H1 (cell line): ENCODE results near the gene COL28A1. TPM values are rescaled to one million over a fixed set of nuclear protein-coding genes. Genes with fewer than 3 reads are reported as not detected.

Experiments
- CTCF ChIA-PET: fragments of 300-600 bp; sonication (Branson Sonifier 250); formaldehyde crosslinking; loops from one replicate; lab custom pipeline; 2021; ENCODE audit not compliant: partially characterized antibody; lab: Charles Lee
- POLR2A ChIA-PET: fragments of 300-600 bp; sonication (Branson Sonifier 250); formaldehyde crosslinking; loops from one replicate; lab custom pipeline; 2021; ENCODE audit warnings: inconsistent platforms; ENCODE audit not compliant: partially characterized antibody; lab: Charles Lee
- DNase-seq, 2 experiments: peaks; one replicate each; pipeline versions ENCODE4 v3.0.0 to v3.0.0-alpha.2; 2010 to 2022; ENCODE audit warnings: low spot score in 2 of 2, low read depth in 1 of 2, mixed read lengths in 1 of 2
- FAIRE-seq: peaks from 2 replicates; lab custom pipeline; 2011; peaks lifted over from hg19 to GRCh38; lab: Jason Lieb, UNC
- H2AFZ ChIP-seq: 2 replicates; pipeline ENCODE4 v1.8.1; 2012; ENCODE audit warnings: low read length, inconsistent platforms
- H2AK5ac ChIP-seq: 2 replicates; pipeline ENCODE4 v1.6.1; 2013; ENCODE audit warnings: low read depth, low read length
- H2BK120ac ChIP-seq: replicated peaks from 2 replicates; pipeline ENCODE3; 2013; ENCODE audit warnings: low read depth, low read length, inconsistent platforms
- H2BK12ac ChIP-seq: 2 replicates; pipeline ENCODE4 v1.6.1; 2013; ENCODE audit warnings: low read depth, low read length
- H2BK15ac ChIP-seq: 2 replicates; pipeline ENCODE4 v1.6.1; 2013; ENCODE audit warnings: low read length
- H2BK20ac ChIP-seq: 2 replicates; pipeline ENCODE4 v1.6.1; 2013; ENCODE audit warnings: low read length
- H2BK5ac ChIP-seq: 2 replicates; pipeline ENCODE4 v1.6.1; 2013; ENCODE audit warnings: low read depth, low read length
- H3K14ac ChIP-seq: 2 replicates; pipeline ENCODE4 v1.6.1; 2013; ENCODE audit warnings: inconsistent platforms; ENCODE audit not compliant: insufficient read length
- H3K18ac ChIP-seq: 2 replicates; pipeline ENCODE4 v1.6.1; 2013; ENCODE audit warnings: low read length; ENCODE audit errors: extremely low read depth
- H3K23ac ChIP-seq: 2 replicates; pipeline ENCODE4 v1.6.1; 2013; ENCODE audit warnings: inconsistent platforms; ENCODE audit not compliant: insufficient read length
- H3K23me2 ChIP-seq: 2 replicates; pipeline ENCODE4 v1.6.1; 2013; ENCODE audit warnings: low read depth, low read length
- H3K27ac ChIP-seq: 2 replicates; pipeline ENCODE4 v1.6.1; 2011; ENCODE audit warnings: low read depth, low read length, inconsistent platforms
- H3K27me3 ChIP-seq, 4 experiments: replicated peaks in 1 of 4; 1 replicate in 1 of 4; 2 replicates in 3 of 4; pipeline versions ENCODE4 v1.6.1 to v1.8.1; 2011 to 2013; ENCODE audit warnings: low read length in 3 of 4, mild to moderate bottlenecking in 3 of 4, inconsistent platforms in 2 of 4, mixed read lengths in 2 of 4, moderate library complexity in 1 of 4; ENCODE audit not compliant: control insufficient read depth in 3 of 4, insufficient read depth in 3 of 4; ENCODE audit errors: extremely low read depth in 1 of 4
- H3K36me3 ChIP-seq, 4 experiments: 2 replicates each; pipeline versions ENCODE4 v1.6.1 to v1.8.1; 2011 to 2013; ENCODE audit warnings: mild to moderate bottlenecking in 4 of 4, low read length in 3 of 4, moderate library complexity in 2 of 4, control low read depth in 1 of 4, inconsistent platforms in 1 of 4; ENCODE audit not compliant: insufficient read depth in 4 of 4, control insufficient read depth in 2 of 4
- H3K4ac ChIP-seq: replicated peaks from 2 replicates; pipeline ENCODE3; 2013; ENCODE audit warnings: low read length, low read depth, mixed read lengths, inconsistent platforms; ENCODE audit not compliant: insufficient read length
- H3K4me1 ChIP-seq, 4 experiments: replicated peaks in 1 of 4; 1 replicate in 1 of 4; 2 replicates in 3 of 4; pipeline versions ENCODE4 v1.6.1 to v1.8.1; 2011 to 2013; ENCODE audit warnings: low read length in 3 of 4, inconsistent platforms in 2 of 4, mixed read lengths in 1 of 4; ENCODE audit not compliant: insufficient read depth in 4 of 4, control insufficient read depth in 3 of 4
- H3K4me2 ChIP-seq, 2 experiments: 2 replicates each; pipeline versions ENCODE4 v1.6.1 to v1.8.1; 2011 to 2013; ENCODE audit warnings: low read depth in 2 of 2, low read length in 2 of 2, control low read depth in 1 of 2, inconsistent platforms in 1 of 2, mild to moderate bottlenecking in 1 of 2; ENCODE audit not compliant: insufficient read depth in 1 of 2
- H3K4me3 ChIP-seq, 4 experiments: fragments of 200-600, 300-600 bp in 1 of 4; sonication (generic), shearing (Covaris generic), sonication (Bioruptor Twin) in 1 of 4; 2 replicates each; pipeline versions ENCODE4 v1.5.1 to v1.8.1; 2011 to 2016; ENCODE audit warnings: low read length in 4 of 4, low read depth in 3 of 4, control low read depth in 2 of 4, inconsistent platforms in 2 of 4, mild to moderate bottlenecking in 2 of 4, mixed read lengths in 1 of 4, moderate library complexity in 1 of 4; ENCODE audit not compliant: insufficient read depth in 2 of 4; ENCODE audit errors: extremely low read depth in 1 of 4
- H3K56ac ChIP-seq: replicated peaks from 2 replicates; pipeline ENCODE3; 2013; ENCODE audit warnings: low read depth, mild to moderate bottlenecking, mixed read lengths, low read length, inconsistent platforms; ENCODE audit not compliant: insufficient read length
- H3K79me1 ChIP-seq: 2 replicates; pipeline ENCODE4 v1.6.1; 2013; ENCODE audit warnings: low read depth, low read length, control low read depth
- H3K79me2 ChIP-seq, 2 experiments: 2 replicates each; pipeline versions ENCODE4 v1.6.1 to v1.8.1; 2012 to 2013; ENCODE audit warnings: low read length in 2 of 2, mild to moderate bottlenecking in 2 of 2, inconsistent platforms in 1 of 2; ENCODE audit not compliant: insufficient read depth in 2 of 2, control insufficient read depth in 1 of 2
- H3K9ac ChIP-seq, 4 experiments: replicated peaks in 1 of 4; 1 replicate in 1 of 4; 2 replicates in 3 of 4; pipeline versions ENCODE4 v1.6.1 to v1.8.1; 2011 to 2013; ENCODE audit warnings: low read depth in 3 of 4, low read length in 3 of 4, control low read depth in 2 of 4, mild to moderate bottlenecking in 2 of 4, moderate library complexity in 2 of 4, inconsistent platforms in 1 of 4; ENCODE audit errors: extremely low read depth in 1 of 4
- H3K9me3 ChIP-seq, 2 experiments: 2 replicates each; pipeline versions ENCODE4 v1.6.1 to v1.8.1; 2012 to 2013; ENCODE audit warnings: mild to moderate bottlenecking in 2 of 2, moderate library complexity in 2 of 2, control low read depth in 1 of 2, inconsistent platforms in 1 of 2, low read depth in 1 of 2, low read length in 1 of 2, mixed read lengths in 1 of 2; ENCODE audit not compliant: insufficient read depth in 2 of 2
- H4K20me1 ChIP-seq, 2 experiments: replicated peaks in 1 of 2; 2 replicates each; pipeline versions ENCODE3 to v1.8.1; 2011 to 2013; ENCODE audit warnings: inconsistent platforms in 2 of 2, low read length in 2 of 2, mild to moderate bottlenecking in 1 of 2; ENCODE audit not compliant: insufficient read depth in 2 of 2, control insufficient read depth in 1 of 2
- H4K5ac ChIP-seq: 2 replicates; pipeline ENCODE4 v1.6.1; 2013; ENCODE audit warnings: low read length, low read depth, mixed read lengths, inconsistent platforms; ENCODE audit not compliant: insufficient read length
- H4K8ac ChIP-seq: 2 replicates; pipeline ENCODE4 v1.8.0; 2013; ENCODE audit warnings: mild to moderate bottlenecking, moderate library complexity, low read length, inconsistent platforms; ENCODE audit not compliant: insufficient read depth; ENCODE audit errors: extremely low read depth
- H4K91ac ChIP-seq: replicated peaks from 2 replicates; pipeline ENCODE3; 2013; ENCODE audit warnings: low read length, mixed read lengths, inconsistent platforms; ENCODE audit not compliant: insufficient read length
- CHD1 ChIP-seq: IDR thresholded peaks from 2 replicates; pipeline ENCODE4 v1.6.1; 2012; ENCODE audit warnings: low read depth, low read length, improper control_type of control experiment
- HDAC6 ChIP-seq: IDR thresholded peaks from one replicate; pipeline ENCODE4 v1.7.1; 2012; ENCODE audit warnings: low read depth, mild to moderate bottlenecking, inconsistent platforms, low read length, moderate library complexity
- NANOG ChIP-seq: IDR thresholded peaks from 2 replicates; pipeline ENCODE4 v1.6.1; 2011; ENCODE audit warnings: low read length, low read depth, mild to moderate bottlenecking, inconsistent platforms; ENCODE audit not compliant: insufficient read depth, poor library complexity, severe bottlenecking
- PHF8 ChIP-seq: fragments of 200-600 bp; sonication (generic); conservative IDR thresholded peaks from 2 replicates; pipeline ENCODE4 v1.7.1; 2012; ENCODE audit warnings: low read depth, mild to moderate bottlenecking, inconsistent platforms, low read length, moderate library complexity
- POU5F1 ChIP-seq: IDR thresholded peaks from 2 replicates; pipeline ENCODE4 v1.6.1; 2011; ENCODE audit warnings: low read depth, mild to moderate bottlenecking, low read length, moderate library complexity
- SIN3A ChIP-seq, 2 experiments: IDR thresholded peaks in 1 of 2; conservative IDR thresholded peaks in 1 of 2; 2 replicates each; pipeline ENCODE4 v1.6.1; 2011 to 2012; ENCODE audit warnings: low read length in 2 of 2, improper control_type of control experiment in 1 of 2, low read depth in 1 of 2, mild to moderate bottlenecking in 1 of 2
- SIX5 ChIP-seq: IDR thresholded peaks from 2 replicates; pipeline ENCODE4 v1.6.1; 2011; ENCODE audit warnings: mild to moderate bottlenecking, low read depth, low read length
- SUZ12 ChIP-seq: fragments of 200-600 bp; sonication (generic); IDR thresholded peaks from 2 replicates; pipeline ENCODE4 v1.6.1; 2012; ENCODE audit warnings: mild to moderate bottlenecking, inconsistent platforms, low read length, moderate library complexity, mixed read lengths
- WGBS, 2 experiments: shearing (Covaris generic) in 1 of 2; methylation state at CpG; one replicate each; pipeline versions ENCODE4 v1.1.6 to v1.1.7; 2013 to 2015; ENCODE audit warnings: low lambda C conversion rate in 2 of 2, mixed read lengths in 2 of 2, inconsistent platforms in 1 of 2, low coverage in 1 of 2, missing lambda C conversion rate in 1 of 2; ENCODE audit not compliant: insufficient replicate concordance in 2 of 2, insufficient coverage in 1 of 2, insufficient read length in 1 of 2; ENCODE audit errors: extremely low coverage in 1 of 2, missing lambda C conversion rate in 1 of 2; 5-methylcytosine and 5-hydroxymethylcytosine counted together
- polyA plus RNA-seq, 7 experiments: library from polyadenylated mRNA; depleted of rRNA in 3 of 7; stranded (reverse) in 5 of 7; unstranded in 2 of 7; fragments of >200 nt in 5 of 7; fragments of 200-250 nt in 2 of 7; gene quantifications; 1 replicate in 5 of 7; 2 replicates in 1 of 7; 4 replicates in 1 of 7; pipeline versions ENCODE4 v1.2.1 to v1.2.3, GENCODE V29; 2011 to 2013; ENCODE audit warnings: missing spikeins in 2 of 7, mixed read lengths in 2 of 7
- total RNA-seq: library from RNA; stranded (reverse); fragmentation: NEBNext Ultra II Directional; extraction: Animal tissue kit (Norgen Biotek cat#: 25700); gene quantifications from 2 replicates; pipeline ENCODE4 v1.2.1, GENCODE V29; 2021

Gene COL28A1
- total and polyA plus RNA-seq, 2 of the 8 experiments (the other 6 are each of a cell fraction or from before 2014, with no cell fraction given): 0.22 to 0.38 TPM

GRCh38 chr7:7318601-7319000, 217.1 kb downstream of the COL28A1 start:
- Histone ChIP-seq H3K36me3 (no peaks in the 10 kb centered on the region), H2BK5ac (no peak overlapping the region), H3K23me2 (no peaks in the 10 kb centered on the region), H3K56ac (no peak overlapping the region), H3K9ac (no peak overlapping the region), H3K27me3 (no peaks in the 10 kb centered on the region; a peak in 1 of 7 replicates), H2BK12ac (no peak overlapping the region), H2AFZ (no peak overlapping the region), H4K20me1 (no peaks in the 10 kb centered on the region), H3K9me3 (no peaks in the 10 kb centered on the region), H3K18ac (no peak overlapping the region), H3K4me1 (no peaks in the 10 kb centered on the region), H4K8ac (no peak overlapping the region), H3K4me2 (no peak overlapping the region), H3K4me3 (no peak overlapping the region), H3K4ac (no peak overlapping the region), H3K27ac (no peak overlapping the region), H2BK20ac (no peak overlapping the region), H2BK120ac (no peak overlapping the region), H2BK15ac (no peak overlapping the region), H3K79me1 (no peaks in the 10 kb centered on the region), H3K14ac (no peak overlapping the region), H4K91ac (no peak overlapping the region), H4K5ac (no peak overlapping the region), H3K79me2 (no peaks in the 10 kb centered on the region), H2AK5ac (no peak overlapping the region), H3K23ac (no peak overlapping the region)
- POLR2A ChIA-PET: no interaction called here
- 95% methylated on average over 1 of the region's 1 CpG; no CpG with 5 or more reads in 1 of the 2 experiments for WGBS, 2 experiments
- no peak for TF ChIP-seq SIX5
- no peak for TF ChIP-seq SIN3A (conservative IDR thresholded peaks at IDR 0.05 in 1 of 2, IDR thresholded peaks at IDR 0.05 in 1 of 2; ENCODE audit: low read depth in 1 of 2, low read length in 2 of 2)
- TF ChIP-seq POU5F1: no peak
- TF ChIP-seq PHF8: no peak
- no peak for TF ChIP-seq NANOG
- TF ChIP-seq SUZ12: no peak
- no peak for TF ChIP-seq HDAC6
- TF ChIP-seq CHD1: no peak
- DNase-seq: no peak
- FAIRE-seq: no peak
- CTCF ChIA-PET: no interaction called here
